Astrocyte of the hippocampus (primary cell): Measurements from ENCODE around the gene JAM3.
"Not testable (repeated sequence)": the region's sequence is repeated elsewhere in the genome, so short reads cannot be mapped to it uniquely, and the experiment has no call there.

Source experiments
- DNase-seq: peaks from one replicate; pipeline ENCODE4 v3.0.0; 2011; ENCODE audit warnings: low read depth, low spot score

The JAM3 gene

GRCh38 chr11:134178032-134178674 lies 109.3 kb downstream of the JAM3 start:
- no peak for DNase-seq

DNA sequence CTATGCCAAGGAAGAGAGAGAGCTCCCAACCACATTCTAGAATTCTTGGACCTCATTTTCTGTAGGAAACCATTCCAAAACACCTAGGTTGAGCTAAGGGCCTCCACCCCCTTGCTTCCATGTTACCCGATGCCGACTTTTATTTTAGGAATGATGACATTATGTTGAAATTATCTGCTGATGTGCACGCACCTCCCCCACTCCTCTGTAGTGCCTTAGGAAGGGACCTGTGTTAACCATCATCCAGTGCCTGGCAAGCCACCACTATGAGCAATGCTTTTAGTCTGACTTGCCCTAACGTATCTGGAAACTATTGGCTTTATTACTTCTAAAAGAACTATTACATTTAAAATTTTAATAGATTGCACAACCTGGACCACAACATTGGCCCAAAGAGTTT lies 112.8 kb downstream of the JAM3 start:
- no peak for DNase-seq

DNA sequence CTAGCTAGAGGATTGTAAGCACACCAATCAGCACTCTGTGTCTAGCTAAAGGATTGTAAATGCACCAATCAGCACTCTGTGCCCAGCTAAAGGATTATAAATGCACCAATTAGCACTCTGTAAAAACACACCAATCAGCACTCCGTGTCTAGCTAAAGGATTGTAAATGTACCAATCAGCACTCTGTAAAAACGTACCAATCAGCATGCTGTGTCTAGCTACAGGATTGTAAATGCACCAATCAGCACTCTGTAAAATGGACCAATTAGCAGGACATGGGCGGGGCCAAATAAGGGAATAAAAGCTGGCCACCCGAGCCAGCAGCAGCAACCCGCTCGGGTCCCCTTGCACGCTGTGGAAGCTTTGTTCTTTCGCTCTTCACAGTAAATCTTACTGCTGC lies 119.2 kb downstream of the JAM3 start:
- not testable (repeated sequence) for DNase-seq

DNA sequence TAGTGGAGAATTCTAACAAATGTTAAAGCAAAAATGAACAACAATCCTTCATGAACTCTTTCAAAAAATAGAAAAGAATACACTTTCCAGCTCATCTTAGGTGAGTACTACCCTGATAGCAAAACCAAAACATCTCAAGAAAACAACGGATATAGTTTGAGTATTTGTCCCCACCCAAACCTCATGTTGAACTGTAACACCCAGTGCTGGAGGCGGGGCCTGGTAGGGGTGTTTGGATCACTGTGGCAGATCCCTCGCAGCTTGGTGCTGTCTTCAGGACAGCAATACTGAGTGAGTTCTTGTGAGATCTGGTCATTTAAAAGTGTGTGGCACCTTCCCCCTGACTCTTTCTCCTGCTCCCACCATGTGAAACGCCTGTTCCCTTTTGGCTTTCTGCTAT lies 127.9 kb downstream of the JAM3 start:
- DNase-seq: no peak

- DNase-seq: no peak
Observed at GRCh38 chr11:134199531-134199930, 130.7 kb downstream of the JAM3 start.

DNA sequence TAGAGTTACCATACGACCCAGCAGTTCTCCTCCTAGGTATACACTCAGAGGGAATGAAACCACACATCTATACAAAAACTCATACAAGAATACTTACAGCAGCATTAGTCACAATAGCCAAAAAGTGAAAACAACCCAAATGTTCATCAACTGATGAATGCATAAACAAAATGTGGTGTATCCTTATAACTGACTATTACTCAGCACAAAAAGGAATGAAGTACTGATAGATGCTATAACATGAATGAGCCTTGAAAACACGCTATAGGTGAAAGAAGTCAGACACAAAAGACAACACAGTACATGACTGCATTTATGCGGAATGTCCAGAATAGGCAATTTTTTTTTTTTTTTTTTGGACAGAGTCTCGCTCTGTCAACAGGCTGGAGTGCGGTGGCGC lies 131.8 kb downstream of the JAM3 start:
- no peak for DNase-seq
